ENCODE results near the gene ATP10A.
"Not testable (repeated sequence)": the region's sequence is repeated elsewhere in the genome, so short reads cannot be mapped to it uniquely, and the experiment has no call there.

ATP10A gene

DNA sequence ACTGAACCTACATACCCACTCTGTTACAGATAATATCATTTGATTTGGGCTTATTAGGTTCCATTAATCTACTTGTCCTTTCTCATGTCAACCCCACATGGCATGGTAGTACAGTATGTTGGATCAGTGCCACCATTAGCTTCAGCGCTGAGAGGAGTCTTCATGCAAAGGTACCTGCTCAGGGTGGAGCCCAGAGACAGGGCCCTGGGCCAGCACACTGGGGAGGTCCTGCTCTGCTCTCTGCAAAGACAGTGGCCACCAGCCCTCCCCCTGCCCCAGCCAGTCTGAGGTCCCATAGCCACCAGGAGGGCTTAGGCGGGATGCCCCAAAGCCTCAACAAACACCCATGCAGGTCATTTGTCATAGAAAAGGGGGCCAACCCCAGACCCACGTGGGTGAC lies 71.0 kb downstream of the ATP10A start:
- DNase-seq, result no peak

DNA sequence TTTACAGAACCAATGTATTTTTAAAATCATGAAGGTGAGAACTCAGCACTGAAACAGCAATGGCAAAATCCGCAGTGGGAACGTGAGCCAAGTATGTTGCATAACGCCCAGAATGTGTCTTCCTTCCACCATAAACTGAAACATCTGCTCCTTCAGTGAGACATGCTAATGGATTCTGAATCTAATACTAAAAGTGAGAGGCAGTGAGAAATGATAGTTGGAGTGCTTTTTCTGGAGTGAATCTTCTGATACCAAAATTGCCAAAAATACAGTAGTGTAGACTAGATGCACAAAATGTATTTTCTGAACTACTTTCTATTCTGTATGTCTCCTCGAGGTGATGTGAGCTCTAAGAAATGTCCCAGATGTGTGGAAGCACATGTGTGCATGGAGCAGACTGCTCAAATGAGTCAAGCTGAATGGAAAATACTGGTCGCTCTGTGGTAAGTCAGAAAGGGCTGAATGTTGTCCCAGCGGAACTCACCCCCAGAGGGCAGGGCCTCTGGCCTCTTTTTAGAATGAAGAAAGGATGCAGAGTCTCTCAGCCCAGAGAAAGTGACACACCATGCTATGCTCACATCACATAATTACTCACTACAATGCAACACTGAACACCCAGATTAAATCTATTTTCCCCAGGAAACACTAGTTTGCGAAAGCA lies 73.0 kb downstream of the ATP10A start:
- DNase-seq, result peak; percentile 57

DNA sequence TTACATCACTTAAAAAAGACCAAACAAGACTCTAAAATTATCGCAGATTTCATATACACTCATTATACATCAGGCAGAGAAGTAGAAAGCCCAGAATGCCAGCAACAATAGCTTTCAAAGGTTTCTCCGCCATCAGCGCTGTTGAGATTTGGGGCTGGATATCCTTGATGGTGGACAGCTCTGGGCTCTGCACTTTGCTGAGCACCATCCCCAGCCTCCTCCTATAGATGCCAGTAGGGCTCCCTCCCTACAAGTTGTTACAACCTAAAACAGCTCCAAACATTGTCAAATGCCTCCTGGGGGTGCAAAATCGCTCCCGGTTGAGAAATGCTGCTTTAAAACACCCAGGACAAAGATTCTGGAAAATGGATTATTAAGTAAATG lies 73.5 kb downstream of the ATP10A start:
- DNase-seq, result no peak

DNA sequence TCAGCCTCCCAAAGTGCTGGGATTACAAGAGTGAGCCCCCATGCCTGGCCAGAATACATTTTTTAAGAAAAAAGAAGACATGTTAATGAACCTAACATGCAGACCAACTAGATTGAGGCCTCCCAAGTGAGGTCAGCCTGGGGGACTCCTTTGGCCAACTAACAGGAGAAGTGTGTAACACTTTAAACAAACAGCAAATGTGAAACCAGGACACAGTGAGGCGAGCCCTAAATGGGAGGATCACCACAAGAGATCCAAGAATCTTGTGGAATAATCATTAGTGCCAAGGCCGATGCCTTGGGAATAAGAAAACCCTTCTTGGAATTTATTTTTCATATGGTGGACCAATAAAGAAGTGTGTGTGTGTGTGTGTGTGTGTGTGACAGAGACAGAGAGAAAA lies 73.9 kb downstream of the ATP10A start:
- no peak for DNase-seq

DNA sequence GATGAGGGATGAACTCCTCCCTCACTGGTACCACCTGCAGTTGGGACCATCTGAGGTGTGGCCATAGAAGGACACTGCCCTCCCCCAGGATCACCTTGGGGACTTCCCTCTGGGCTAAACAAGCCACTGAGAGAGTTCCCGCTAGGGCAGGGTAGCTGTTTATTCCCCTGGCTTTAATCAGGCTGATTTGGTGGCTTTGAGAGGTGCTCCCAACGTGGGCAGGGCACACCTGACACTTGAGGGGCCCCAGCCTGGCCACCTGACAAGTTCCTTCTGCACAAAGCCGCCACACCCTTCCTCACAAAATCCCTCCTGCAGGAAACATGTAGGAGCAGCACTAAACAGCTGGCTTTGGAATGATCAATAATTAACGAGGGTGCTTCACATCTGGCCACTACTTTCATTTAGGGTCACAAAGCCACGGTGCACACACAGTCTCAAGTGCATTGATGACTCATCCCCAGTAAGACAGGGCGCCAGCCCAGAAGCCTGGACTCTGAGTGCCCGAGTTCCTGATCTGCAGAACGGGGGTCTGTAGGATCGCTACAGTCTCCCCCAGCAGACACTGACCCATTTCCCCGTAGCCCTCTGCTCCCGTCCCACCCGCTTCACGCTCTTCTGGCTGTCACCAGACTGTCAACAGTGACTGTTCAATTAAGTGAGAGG lies 75.1 kb downstream of the ATP10A start:
- no peak for DNase-seq

DNA sequence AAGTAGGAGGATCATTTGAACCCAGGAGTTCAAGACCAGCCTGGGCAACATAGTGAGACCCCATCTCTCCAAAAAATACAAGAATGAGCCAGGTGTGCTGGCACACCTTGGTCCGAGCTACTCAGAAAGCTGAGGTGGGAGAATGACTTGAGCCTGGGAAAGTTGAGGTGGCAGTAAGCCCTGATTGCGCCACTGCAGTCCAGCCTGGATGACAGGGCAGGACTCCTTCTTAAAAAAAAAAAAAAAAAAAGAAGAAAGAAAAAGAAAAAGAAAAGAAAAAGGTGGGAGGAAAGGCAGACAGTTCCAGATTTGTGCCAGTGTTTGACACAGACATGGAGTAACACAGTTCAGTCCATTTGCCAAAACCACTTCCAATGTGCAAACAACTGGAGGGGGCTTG lies 75.7 kb downstream of the ATP10A start:
- DNase-seq, result no peak

DNA sequence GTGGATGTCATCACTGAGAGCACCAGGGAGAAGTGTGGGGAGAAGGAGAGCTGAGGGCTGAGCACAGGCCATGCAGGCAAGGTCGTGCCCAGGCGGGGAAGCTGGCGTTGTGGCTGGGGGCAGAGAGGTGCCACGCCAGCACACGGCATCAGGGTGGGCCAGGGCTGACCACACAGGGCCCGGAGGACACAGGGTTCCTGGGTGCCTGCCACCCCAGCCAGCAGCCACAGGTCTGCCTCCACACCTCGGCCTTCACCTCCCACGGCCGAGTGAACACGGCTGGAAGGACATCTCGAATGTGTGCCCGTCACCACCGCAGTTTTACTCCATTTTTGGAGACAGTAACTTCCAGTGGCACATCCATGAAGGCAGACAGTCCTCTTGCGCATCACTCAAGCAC lies 77.1 kb downstream of the ATP10A start:
- no peak for DNase-seq

DNA sequence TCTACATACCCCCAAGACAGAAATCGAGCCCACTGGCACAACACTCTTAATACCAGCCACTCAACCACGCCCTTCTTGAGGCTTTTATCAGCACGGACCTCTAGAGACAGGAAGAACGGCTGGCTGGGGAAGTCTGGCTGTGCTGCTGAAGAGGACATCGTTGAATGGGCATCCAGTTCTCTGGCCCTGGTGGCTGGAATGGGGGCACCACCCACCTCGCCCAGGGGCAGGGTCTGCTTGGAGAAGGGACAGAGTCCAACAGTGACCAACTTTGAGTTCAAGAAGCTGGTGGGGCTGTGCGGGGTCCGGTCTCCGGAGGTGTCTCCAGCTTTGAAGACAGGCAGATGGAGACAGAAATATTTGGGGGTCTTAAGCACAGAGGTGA lies 77.5 kb downstream of the ATP10A start:
- DNase-seq, result no peak

DNA sequence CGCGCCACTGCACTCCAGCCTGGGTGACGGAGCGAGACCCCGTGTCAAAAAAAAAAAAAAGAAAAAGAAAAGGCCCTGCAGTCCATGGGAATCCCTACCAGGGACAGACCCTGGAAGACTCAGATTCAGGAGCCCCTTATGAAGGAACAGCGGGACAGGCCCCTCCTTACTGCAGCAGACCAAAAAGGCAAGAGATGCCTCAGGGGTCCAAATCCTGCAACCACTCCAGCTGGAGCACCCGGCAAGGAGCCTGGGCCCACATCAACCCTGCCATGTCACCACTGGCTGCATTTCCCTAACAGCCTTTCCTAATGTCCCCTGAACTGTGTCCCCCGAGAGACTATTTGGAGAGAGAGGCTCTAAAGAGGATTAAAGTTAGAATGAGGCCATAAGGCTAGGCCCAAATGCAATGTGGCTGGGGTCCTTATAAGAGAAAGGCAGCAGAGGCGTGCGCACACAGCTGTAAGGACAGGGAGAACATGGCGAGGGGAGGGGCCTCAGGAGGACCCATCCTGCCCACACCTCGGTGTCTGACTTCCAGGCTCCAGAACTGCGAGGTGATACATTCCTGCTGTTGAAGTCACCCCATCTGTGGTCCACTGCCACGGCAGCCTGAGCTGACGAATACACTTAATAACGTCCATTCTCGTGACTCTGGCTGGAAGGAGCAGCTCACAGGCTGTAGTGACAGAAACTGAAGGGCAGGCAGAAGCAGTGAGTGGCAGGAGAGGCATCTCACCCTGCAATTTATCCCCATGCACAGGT lies 78.1 kb downstream of the ATP10A start:
- DNase-seq, result no peak

DNA sequence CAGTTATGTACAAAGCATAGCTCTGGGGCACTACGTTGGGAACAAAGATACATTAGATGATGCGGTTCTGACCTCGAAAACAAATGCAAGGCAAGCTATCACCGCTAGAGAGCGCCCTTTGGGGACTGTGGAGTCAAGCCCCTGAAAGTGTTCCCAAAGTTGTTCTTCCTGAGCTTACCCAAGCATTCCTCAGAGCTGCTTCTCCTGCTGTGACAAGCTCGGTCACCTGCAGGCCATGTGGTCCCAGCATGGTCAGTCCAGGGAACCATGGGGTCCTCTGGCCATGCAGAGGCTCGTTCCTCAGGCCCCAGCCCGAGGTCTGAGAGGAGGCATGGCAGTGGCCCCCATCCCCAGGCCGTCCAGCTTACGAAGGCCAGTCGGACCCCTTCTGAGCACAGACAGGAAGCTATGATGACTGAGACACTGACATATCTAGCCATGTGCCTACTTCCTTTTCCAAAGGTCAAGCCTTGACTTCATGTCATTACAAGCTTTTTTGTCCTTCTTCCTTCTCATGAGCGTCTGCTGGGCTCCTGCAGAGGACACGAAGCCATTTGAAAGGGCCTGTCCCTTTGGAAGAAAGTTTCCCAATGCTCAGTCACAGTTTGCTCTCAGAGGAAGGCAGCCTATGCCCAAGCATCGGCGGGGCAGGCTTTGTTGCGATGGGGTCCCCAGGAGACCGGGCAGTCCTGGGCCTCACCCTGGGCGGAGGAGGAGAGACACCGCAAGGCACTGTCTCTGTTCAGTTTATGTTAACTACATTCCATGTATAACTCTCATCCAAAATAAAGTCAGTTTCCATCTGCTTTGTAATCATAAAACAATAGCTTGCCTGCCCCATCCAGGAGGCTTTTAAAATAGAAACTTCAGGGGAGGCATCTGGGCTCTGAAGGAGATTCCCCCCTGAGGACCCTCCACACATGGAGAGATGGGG lies 79.3 kb downstream of the ATP10A start:
- no peak for DNase-seq

DNA sequence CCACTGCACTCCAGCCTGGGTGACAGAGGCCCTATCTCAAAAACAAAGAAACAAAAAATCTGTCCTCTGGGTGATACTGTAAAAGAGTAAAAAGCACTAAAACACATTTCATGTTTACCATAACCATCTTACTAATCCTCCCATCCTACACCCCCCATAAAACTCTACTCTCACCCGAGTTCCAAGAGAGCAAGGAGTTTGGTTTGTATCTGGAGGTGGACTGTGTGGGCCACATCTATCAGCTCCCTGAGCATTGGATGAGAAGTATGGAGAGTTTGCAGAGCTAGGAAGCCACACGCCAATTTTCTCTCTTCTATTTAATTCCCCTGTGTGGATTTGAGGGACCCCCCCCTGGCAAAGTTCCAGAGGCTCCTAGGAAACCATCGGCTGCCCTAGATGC lies 80.0 kb downstream of the ATP10A start:
- DNase-seq, result no peak

DNA sequence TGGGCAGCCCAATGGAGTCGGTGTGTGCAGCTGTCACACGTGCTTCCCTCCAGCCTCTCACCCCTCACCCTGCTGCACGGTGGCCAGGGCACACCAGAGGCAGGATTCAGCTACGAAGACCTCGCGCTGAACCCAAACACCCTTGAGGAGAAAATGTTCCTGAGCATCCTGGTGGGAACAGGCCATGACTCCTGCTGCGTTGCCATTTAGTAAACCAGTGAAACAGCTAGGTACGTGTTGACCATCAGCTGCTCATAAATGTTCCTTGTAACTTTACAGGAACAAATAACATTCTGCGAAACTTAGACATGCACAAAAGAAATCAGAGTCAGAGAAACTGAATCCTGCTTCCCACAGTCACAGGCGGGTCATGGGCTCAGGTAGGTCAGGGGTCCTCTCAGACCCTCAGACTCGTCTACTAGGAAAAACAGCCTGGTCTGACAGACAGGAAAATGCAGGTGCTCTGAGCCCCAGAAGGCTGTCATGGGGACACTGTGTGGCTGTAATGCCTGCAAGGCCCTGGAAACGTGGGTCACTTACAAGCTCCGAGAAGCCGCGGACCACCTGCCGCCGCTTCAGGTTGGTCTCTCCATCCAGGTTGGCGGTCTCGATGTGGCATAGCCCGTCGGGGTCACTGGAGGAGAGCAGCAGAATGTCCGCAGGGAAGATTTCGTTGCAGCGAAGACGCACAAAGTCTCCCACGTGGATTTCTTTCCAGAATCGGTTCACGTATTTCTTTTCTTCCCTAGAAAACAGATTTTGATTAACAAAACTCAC lies 82.5 kb downstream of the ATP10A start:
- DNase-seq, result no peak

DNA sequence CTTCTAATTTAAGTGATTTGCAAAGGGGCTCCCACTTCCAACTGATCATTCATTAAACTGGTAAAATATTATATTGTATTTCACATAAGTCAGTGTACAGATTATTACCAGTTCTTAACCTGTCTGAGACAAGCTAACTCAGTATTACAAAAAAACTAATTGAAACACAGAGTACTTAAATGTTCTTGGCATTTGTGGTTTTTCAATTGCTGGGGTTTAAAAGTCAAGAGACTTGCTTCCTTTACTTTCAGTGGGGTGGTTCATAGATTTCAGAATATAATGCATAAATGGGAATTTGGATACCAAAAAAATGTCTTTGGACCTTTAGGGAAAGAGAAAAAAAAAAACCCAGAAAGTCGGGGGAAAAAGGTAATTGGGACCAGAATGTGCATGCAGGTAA lies 85.0 kb downstream of the ATP10A start:
- DNase-seq, result no peak

DNA sequence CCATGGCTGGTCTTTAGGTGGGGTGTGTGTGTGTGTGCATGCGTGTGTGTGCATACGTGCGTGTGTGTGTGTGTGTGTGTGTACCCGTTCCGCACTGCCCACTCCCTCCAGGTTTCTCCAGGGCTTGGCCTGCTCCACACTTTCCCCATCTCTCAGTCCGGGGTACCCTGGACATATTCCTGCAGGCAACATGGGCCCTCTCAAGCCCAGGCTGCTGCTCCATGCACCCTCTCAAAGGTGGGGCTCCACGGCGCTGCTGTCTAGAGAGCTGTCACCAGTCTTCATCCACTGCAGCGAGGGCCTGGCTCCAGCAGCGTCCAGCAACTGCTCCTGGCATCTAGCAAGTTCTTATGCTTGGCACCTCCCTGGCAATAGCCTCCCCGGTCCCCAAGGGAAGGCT lies 86.1 kb downstream of the ATP10A start:
- DNase-seq, result no peak

DNA sequence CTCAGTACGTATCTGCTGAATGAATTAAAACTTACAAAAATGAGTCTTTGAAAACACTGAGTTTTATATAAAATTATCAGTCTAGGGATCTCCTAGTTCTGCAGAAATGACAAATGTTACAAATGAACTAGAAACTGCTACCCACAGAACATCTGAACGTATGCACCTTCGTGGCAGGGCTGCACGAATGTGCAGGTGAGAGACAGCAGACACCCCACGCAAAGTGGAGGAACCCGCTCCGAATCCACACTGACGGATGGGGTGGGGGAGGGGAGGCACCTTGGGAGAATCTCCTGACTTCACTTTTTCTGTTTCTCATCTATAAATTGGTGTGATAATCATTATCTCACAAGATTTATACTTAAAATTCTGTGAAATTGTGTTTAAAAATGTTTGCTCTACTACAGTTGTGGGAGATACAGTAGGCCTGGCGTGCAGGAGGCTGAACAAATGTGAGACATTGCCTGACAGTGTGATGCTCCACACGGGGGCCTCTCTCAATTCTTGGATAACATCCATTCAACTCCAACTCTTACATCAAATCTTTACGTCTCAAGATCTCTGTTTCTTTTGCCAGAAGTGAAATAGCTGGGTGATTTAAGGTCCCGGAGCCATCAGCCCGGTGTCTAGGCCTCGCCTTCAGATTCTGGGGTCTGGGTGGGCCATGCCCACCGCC lies 86.9 kb downstream of the ATP10A start:
- no peak for DNase-seq

DNA sequence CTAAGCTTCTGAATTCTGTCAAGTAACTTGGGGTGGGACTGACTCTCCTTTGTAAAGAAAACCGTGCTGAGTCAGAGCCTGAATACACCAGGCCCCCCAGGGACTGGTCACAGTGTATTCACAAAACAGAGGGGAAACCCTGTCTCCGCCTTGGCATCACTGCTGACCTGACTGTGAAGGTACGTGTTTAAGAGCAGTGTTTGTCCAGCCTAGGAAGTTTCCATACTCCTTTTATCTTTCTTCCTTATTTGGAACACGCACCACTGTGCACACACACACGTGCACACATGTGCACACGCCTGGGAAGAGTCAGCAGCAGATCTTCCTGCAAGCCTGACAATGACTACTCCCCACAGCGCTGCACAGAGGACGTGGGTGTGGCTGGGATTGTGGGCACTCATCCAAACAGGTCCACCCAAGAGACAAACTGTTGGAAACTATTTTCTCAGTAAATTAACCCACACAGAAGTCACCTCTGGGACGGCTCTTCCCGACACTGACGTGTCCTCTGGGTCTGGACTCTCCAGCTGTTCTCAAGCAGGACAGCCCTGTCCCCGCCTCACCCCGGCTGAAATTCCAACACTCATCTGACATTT lies 87.7 kb downstream of the ATP10A start:
- DNase-seq, result peak; percentile 66

DNA sequence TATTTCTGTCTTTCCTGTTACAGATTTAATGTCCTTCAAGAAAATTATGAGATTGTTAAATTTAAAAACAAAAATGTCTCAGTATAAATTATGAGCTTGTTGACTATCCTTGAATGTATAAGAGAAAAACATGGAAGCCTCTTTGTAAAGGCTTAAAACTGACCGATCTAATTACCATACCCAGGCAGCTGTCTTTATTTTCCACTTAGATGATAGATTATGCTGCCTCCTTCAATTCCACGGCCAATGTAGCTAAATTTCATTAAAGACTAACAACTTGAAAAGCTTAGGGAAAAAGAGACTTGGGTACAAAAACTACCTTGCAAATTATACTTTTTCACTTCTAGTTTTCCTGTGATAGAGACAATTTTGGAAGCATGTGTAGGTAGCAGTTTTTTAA lies 88.3 kb downstream of the ATP10A start:
- no peak for DNase-seq

DNA sequence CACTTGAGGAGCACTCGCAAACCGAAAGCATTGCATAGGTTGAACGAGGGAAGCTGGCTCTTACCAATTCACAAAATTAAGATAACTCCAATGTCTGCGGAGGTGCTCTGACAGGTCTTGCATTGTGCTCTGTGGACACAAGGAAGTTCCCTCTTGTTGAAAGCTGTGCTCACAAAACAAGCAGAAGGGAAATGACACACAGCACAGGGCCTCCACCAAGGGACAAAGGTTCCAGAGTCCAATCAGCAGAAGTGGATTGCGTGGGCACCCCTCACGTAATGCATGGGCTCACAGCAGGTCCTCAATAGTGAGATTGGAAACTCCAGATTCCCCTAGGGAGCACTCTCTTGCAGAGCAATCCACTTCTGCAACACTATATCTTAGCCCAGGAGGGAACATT lies 89.9 kb downstream of the ATP10A start:
- DNase-seq, result no peak

DNA sequence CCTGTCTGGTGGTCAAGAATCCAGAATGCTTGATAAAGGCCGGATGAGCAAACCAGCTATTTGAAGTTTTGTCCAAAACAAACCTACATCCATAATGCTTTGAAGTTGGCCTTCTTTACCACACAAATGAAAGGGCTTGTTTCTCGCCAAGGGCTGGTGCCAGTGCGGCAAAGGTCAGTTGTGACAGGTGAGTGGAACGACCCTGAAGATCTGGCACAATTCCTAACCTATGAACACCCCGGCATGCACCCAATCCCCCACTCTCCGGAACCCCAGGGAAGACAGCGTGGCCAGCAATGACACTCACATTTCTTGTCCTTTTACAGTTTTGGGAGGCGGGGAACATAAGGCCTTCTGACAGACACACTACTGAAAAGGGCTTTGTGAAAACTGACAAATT lies 90.6 kb downstream of the ATP10A start:
- no peak for DNase-seq

DNA sequence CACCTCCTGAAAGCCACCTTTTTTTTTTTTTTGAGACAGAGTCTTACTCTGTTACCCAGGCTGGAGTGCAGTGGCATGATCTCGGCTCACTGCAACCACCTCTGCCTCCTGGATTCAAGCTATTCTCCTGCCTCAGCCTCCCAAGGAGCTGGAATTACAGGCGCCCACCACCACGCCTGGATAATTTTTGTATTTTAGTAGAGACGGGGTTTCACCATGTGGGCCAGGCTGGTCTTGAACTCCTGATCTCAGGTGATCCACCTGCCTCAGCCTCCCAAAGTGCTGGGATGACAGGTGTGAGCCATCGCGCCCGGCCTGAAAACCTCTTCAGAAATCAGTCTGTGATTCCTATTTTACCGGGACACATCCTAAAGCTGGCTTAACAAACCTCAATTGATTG lies 91.4 kb downstream of the ATP10A start:
- DNase-seq, result not testable (repeated sequence)

DNA sequence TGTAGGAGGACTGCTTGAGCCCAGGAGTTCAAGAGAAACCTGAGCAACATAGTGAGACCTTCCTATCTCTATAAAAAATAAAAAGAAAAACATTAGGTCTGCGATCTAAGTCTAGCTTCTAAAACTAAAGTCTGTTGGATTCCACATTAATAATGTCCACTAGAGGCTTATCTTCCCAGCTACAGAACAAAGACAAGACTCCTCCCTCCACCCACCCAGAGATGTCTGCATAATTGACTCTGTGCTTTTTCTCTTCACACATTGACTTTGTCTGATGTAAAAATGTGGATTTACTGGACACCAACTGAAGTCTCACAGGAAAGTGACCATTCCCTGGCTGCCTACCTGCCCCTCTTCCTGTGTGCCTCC lies 91.8 kb downstream of the ATP10A start:
- DNase-seq, result no peak
